CD4-positive, alpha-beta T cell (primary cell): ENCODE results near the gene MED27. TPM values are rescaled to one million over a fixed set of nuclear protein-coding genes. Genes with fewer than 3 reads are reported as not detected.

Experiments used
- ATAC-seq: fragments of 200-7000 bp; cut with Tn5 transposase; one replicate; pipeline ENCODE4 v1.10.0; 2022; ENCODE audit warnings: mild to moderate bottlenecking; ENCODE audit not compliant: poor library complexity
- CTCF ChIA-PET: fragments of 350-600 bp; sonication (Branson Sonifier 250); formaldehyde crosslinking; loops from one replicate; lab custom pipeline; 2021; ENCODE audit warnings: antibody characterized with exemption, inconsistent platforms; lab: Charles Lee
- POLR2A ChIA-PET: fragments of 350-600 bp; sonication (Branson Sonifier 250); formaldehyde crosslinking; loops from one replicate; lab custom pipeline; 2021; ENCODE audit warnings: antibody characterized with exemption, inconsistent platforms; lab: Charles Lee
- DNase-seq, 14 experiments: peaks; one replicate each; pipeline ENCODE4 v3.0.0-alpha.2; 2013 to 2020; ENCODE audit warnings: mixed read lengths in 2 of 14
- H3K27ac ChIP-seq, 2 donors: one replicate each; pipeline versions ENCODE4 v1.5.1 to v1.7.0; 2013; ENCODE audit warnings: low read length in 2 of 2, low read depth in 1 of 2, mild to moderate bottlenecking in 1 of 2
- H3K27me3 ChIP-seq, 2 experiments: 1 replicate in 1 of 2; 2 replicates in 1 of 2; pipeline versions ENCODE4 v1.6.1 to v1.7.0; 2013; ENCODE audit warnings: low read length in 2 of 2, control low read depth in 1 of 2, mild to moderate bottlenecking in 1 of 2, moderate library complexity in 1 of 2; ENCODE audit not compliant: insufficient read depth in 2 of 2, control insufficient read depth in 1 of 2
- H3K36me3 ChIP-seq: one replicate; pipeline ENCODE4 v1.6.1; 2013; ENCODE audit warnings: low read length, control low read depth; ENCODE audit not compliant: insufficient read depth
- H3K4me1 ChIP-seq: one replicate; pipeline ENCODE4 v1.6.1; 2013; ENCODE audit warnings: low read length, control low read depth; ENCODE audit not compliant: insufficient read depth
- H3K4me3 ChIP-seq: one replicate; pipeline ENCODE4 v1.5.1; 2013; ENCODE audit warnings: mild to moderate bottlenecking, low read length, moderate library complexity
- H3K9me3 ChIP-seq, 2 experiments: 1 replicate in 1 of 2; 2 replicates in 1 of 2; pipeline versions ENCODE4 v1.6.1 to v1.7.0; 2013; ENCODE audit warnings: low read length in 2 of 2, mild to moderate bottlenecking in 2 of 2, control low read depth in 1 of 2, moderate library complexity in 1 of 2; ENCODE audit not compliant: control insufficient read depth in 1 of 2, insufficient read depth in 1 of 2
- H3K27ac Mint-ChIP-seq: one replicate; pipeline ENCODE4 v1.8.0; 2020; ENCODE audit warnings: mixed read lengths
- H3K27me3 Mint-ChIP-seq: one replicate; pipeline ENCODE4 v1.8.0; 2021; ENCODE audit warnings: mixed read lengths
- H3K36me3 Mint-ChIP-seq: one replicate; pipeline ENCODE4 v1.8.0; 2021; ENCODE audit warnings: low read depth, mixed read lengths
- H3K4me1 Mint-ChIP-seq: one replicate; pipeline ENCODE4 v1.8.0; 2021; ENCODE audit warnings: low read depth, mixed read lengths
- H3K4me3 Mint-ChIP-seq: one replicate; pipeline ENCODE4 v1.8.0; 2020; ENCODE audit warnings: mild to moderate bottlenecking, mixed read lengths
- H3K9me3 Mint-ChIP-seq: one replicate; pipeline ENCODE4 v1.8.0; 2020; ENCODE audit warnings: mixed read lengths
- CTCF ChIP-seq: fragments of 200-600 bp; IDR thresholded peaks from one replicate; pipeline ENCODE4 v1.8.0; 2022; ENCODE audit warnings: antibody characterized with exemption, mild to moderate bottlenecking
- intact Hi-C, 2 experiments: fragments of 100-400 bp; cut with DNase I in 1 of 2; cut with micrococcal nuclease in 1 of 2; formaldehyde crosslinking; loops; one replicate each; pipeline versions ENCODE4 v1.15.1 to v1.9.0; 2023 to 2025; cut with DNase I, micrococcal nuclease
- total RNA-seq, 174 experiments: library from RNA in 2 of 174; stranded (reverse) in 2 of 174; gene quantifications; one replicate each; pipeline ENCODE4 v1.2.3 and lab custom pipeline; 2021 to 2026

The MED27 gene
- total RNA-seq, 2 experiments from 2014 or later: 15.0 to 17.4 TPM

GRCh38 chr9:131815970-131816873 lies 263.4 kb downstream of the MED27 start:
- H3K27me3 Mint-ChIP-seq: peaks cover 53% of the 10 kb centered on the region
- intact Hi-C loops: no loop called here
- no peaks in the 10 kb centered on the region for H3K4me1 Mint-ChIP-seq
- H3K36me3 Mint-ChIP-seq: no peaks in the 10 kb centered on the region
- H3K27ac Mint-ChIP-seq: no peak overlapping the region
- no peak overlapping the region for H3K27ac ChIP-seq
- peaks cover 5 to 10% of the 10 kb centered on the region in 2 experiments for H3K27me3 ChIP-seq
- H3K9me3 ChIP-seq: no peaks in the 10 kb centered on the region
- ChIA-PET POLR2A (no interaction called here), CTCF (no interaction called here)
- ATAC-seq: no peak
- H3K4me3 Mint-ChIP-seq: no peak overlapping the region
- H3K9me3 Mint-ChIP-seq: no peaks in the 10 kb centered on the region
- no peaks in the 10 kb centered on the region for H3K36me3 ChIP-seq
- DNase-seq: no peak
- no peak overlapping the region for H3K4me3 ChIP-seq
- H3K4me1 ChIP-seq: no peaks in the 10 kb centered on the region
- no peak for TF ChIP-seq CTCF

- H3K27ac ChIP-seq: no peak overlapping the region
- POLR2A ChIA-PET: no interaction called here
- no peaks in the 10 kb centered on the region for H3K4me1 ChIP-seq
- Mint-ChIP-seq H3K27me3 (peaks cover 47% of the 10 kb centered on the region), H3K9me3 (no peaks in the 10 kb centered on the region), H3K4me3 (no peak overlapping the region), H3K27ac (no peak overlapping the region), H3K36me3 (no peaks in the 10 kb centered on the region), H3K4me1 (no peaks in the 10 kb centered on the region)
- peaks cover 5 to 7% of the 10 kb centered on the region in 2 experiments for H3K27me3 ChIP-seq
- H3K9me3 ChIP-seq: peaks cover 0 to 4% of the 10 kb centered on the region in 2 experiments
- H3K4me3 ChIP-seq: no peak overlapping the region
- no peak for ATAC-seq
- CTCF ChIA-PET: no interaction called here
- intact Hi-C loops: no loop called here
- no peaks in the 10 kb centered on the region for H3K36me3 ChIP-seq
- TF ChIP-seq CTCF: no peak
- DNase-seq: no peak
Observed at GRCh38 chr9:131814707-131815106, 265.0 kb downstream of the MED27 start.

GRCh38 chr9:131813116-131813515 lies 266.6 kb downstream of the MED27 start:
- Mint-ChIP-seq H3K27me3 (peaks cover 44% of the 10 kb centered on the region), H3K36me3 (no peaks in the 10 kb centered on the region), H3K4me3 (no peak overlapping the region), H3K9me3 (no peaks in the 10 kb centered on the region), H3K4me1 (no peaks in the 10 kb centered on the region), H3K27ac (no peak overlapping the region)
- no peak for DNase-seq
- TF ChIP-seq CTCF: no peak
- H3K4me1 ChIP-seq: no peaks in the 10 kb centered on the region
- peaks cover 10 to 11% of the 10 kb centered on the region in 2 experiments for H3K27me3 ChIP-seq
- intact Hi-C loops: no loop called here
- H3K36me3 ChIP-seq: no peaks in the 10 kb centered on the region
- peaks cover 0 to 8% of the 10 kb centered on the region in 2 experiments for H3K9me3 ChIP-seq
- ChIA-PET POLR2A (no interaction called here), CTCF (no interaction called here)
- H3K4me3 ChIP-seq: no peak overlapping the region
- no peak for ATAC-seq
- H3K27ac ChIP-seq: no peak overlapping the region
